GM12878 (cell line): ENCODE data around the gene CAPN2. TPM values are rescaled to one million over a fixed set of nuclear protein-coding genes. Genes with fewer than 3 reads are reported as not detected.

Experiments used
- ATAC-seq: fragments of 200-7000 bp; cut with Tn5 transposase; 3 replicates; pipeline ENCODE4 v1.9.1; 2020; ENCODE audit warnings: mild to moderate bottlenecking, moderate library complexity
- BruUV-seq: library from RNA; stranded (reverse); fragments of 400-500 nt; replicated peaks from 2 replicates; lab custom pipeline; 2021; lab: Mats Ljungman, UMichigan
- CTCF ChIA-PET: fragments of 300-600 bp; sonication (Branson Sonifier 250); formaldehyde crosslinking; extraction: SDS; loops from one replicate; lab custom pipeline; 2021; ENCODE audit warnings: inconsistent platforms; lab: Yijun Ruan, JAX
- POLR2A ChIA-PET: fragments of 350-600 bp; formaldehyde crosslinking; extraction: SDS; loops from one replicate; lab custom pipeline; 2021; ENCODE audit warnings: inconsistent platforms; lab: Charles Lee
- RAD21 ChIA-PET: fragments of 300-600 bp; sonication (Branson Sonifier 250); formaldehyde crosslinking; loops from one replicate; lab custom pipeline; 2023; ENCODE audit warnings: antibody characterized with exemption; ENCODE audit not compliant: unreplicated experiment; lab: Charles Lee
- SMC1A ChIA-PET: fragments of 300-600 bp; sonication (Branson Sonifier 250); formaldehyde crosslinking; loops from one replicate; lab custom pipeline; 2023; ENCODE audit not compliant: unreplicated experiment, uncharacterized antibody; lab: Charles Lee
- DNase-seq: peaks from one replicate; pipeline ENCODE4 v3.0.0-alpha.2; 2011; ENCODE audit warnings: low read depth, low spot score
- FAIRE-seq: peaks from 3 replicates; lab custom pipeline; 2011; peaks lifted over from hg19 to GRCh38; lab: Jason Lieb, UNC
- H2AFZ ChIP-seq: 2 replicates; pipeline ENCODE4 v1.6.0; 2011; ENCODE audit warnings: low read depth, low read length, control low read depth; ENCODE audit not compliant: control insufficient read depth
- H3K27ac ChIP-seq: 2 replicates; pipeline ENCODE4 v1.5.1; 2011; ENCODE audit warnings: control low read depth; ENCODE audit not compliant: control insufficient read depth, insufficient read depth
- H3K27me3 ChIP-seq, 2 experiments: replicated peaks in 1 of 2; 2 replicates each; pipeline versions ENCODE4 v1.6.0 to v1.6.1; 2011; ENCODE audit warnings: low read length in 1 of 2; ENCODE audit not compliant: control insufficient read depth in 2 of 2, insufficient read depth in 2 of 2
- H3K36me3 ChIP-seq, 2 experiments: 2 replicates each; pipeline ENCODE4 v1.5.1; 2011; ENCODE audit warnings: low read length in 1 of 2; ENCODE audit not compliant: control insufficient read depth in 2 of 2, insufficient read depth in 2 of 2
- H3K4me1 ChIP-seq: 2 replicates; pipeline ENCODE4 v1.6.1; 2011; ENCODE audit warnings: mild to moderate bottlenecking, low read length, moderate library complexity, mixed read lengths; ENCODE audit not compliant: control insufficient read depth, insufficient read depth
- H3K4me2 ChIP-seq: 2 replicates; pipeline ENCODE4 v1.6.0; 2011; ENCODE audit warnings: control low read depth; ENCODE audit not compliant: control insufficient read depth, insufficient read depth
- H3K4me3 ChIP-seq: fragments of 200-600 bp; sonication (generic); 2 replicates; pipeline ENCODE4 v1.5.1; 2016
- H3K79me2 ChIP-seq: 2 replicates; pipeline ENCODE4 v1.6.0; 2011; ENCODE audit warnings: low read length; ENCODE audit not compliant: control insufficient read depth, insufficient read depth
- H3K9ac ChIP-seq: 2 replicates; pipeline ENCODE4 v1.8.0; 2011; ENCODE audit warnings: low read length, control low read depth, mixed read lengths; ENCODE audit not compliant: control insufficient read depth, insufficient read depth
- H3K9me3 ChIP-seq: replicated peaks from 3 replicates; pipeline ENCODE4 v1.5.1; 2011; ENCODE audit warnings: mild to moderate bottlenecking, low read length; ENCODE audit not compliant: control insufficient read depth, insufficient read depth
- H4K20me1 ChIP-seq: 2 replicates; pipeline ENCODE4 v1.6.0; 2011; ENCODE audit not compliant: control insufficient read depth, insufficient read depth
- ATF7 ChIP-seq: fragments of 450-650 bp; IDR thresholded peaks from 2 replicates; pipeline ENCODE4 v1.6.1; 2016; ENCODE audit warnings: low read depth, mild to moderate bottlenecking
- CHD4 ChIP-seq: fragments of 200-600 bp; sonication (generic); IDR thresholded peaks from 2 replicates; pipeline ENCODE4 v1.6.1; 2016; ENCODE audit warnings: mild to moderate bottlenecking
- HCFC1 ChIP-seq: fragments of 150-350 bp; IDR thresholded peaks from 2 replicates; pipeline ENCODE4 v1.6.1; 2014; ENCODE audit warnings: low read length
- IKZF1 ChIP-seq: fragments of 450-650 bp; conservative IDR thresholded peaks from 2 replicates; pipeline ENCODE4 v1.6.1; 2017; ENCODE audit warnings: antibody characterized with exemption, mild to moderate bottlenecking
- MEF2B ChIP-seq: fragments of 450-650 bp; IDR thresholded peaks from 2 replicates; pipeline ENCODE4 v1.6.1; 2018; ENCODE audit warnings: mild to moderate bottlenecking, moderate library complexity; ENCODE audit not compliant: partially characterized antibody, poor library complexity, severe bottlenecking
- RCOR1 ChIP-seq: conservative IDR thresholded peaks from 2 replicates; pipeline ENCODE4 v1.6.1; 2012; ENCODE audit warnings: low read depth, low read length, improper control_type of control experiment
- RELA ChIP-seq: fragments of 450-650 bp; IDR thresholded peaks from 2 replicates; pipeline ENCODE4 v1.8.0; 2014; ENCODE audit warnings: borderline replicate concordance; ENCODE audit not compliant: partially characterized antibody
- SMARCA5 ChIP-seq: fragments of 450-650 bp; IDR thresholded peaks from 2 replicates; pipeline ENCODE4 v1.6.1; 2017; ENCODE audit warnings: mild to moderate bottlenecking
- TCF3 ChIP-seq: IDR thresholded peaks from 2 replicates; pipeline ENCODE4 v1.6.1; 2012; ENCODE audit warnings: low read depth, mild to moderate bottlenecking, low read length, borderline replicate concordance; ENCODE audit not compliant: insufficient read depth
- YY1 ChIP-seq: IDR thresholded peaks from 2 replicates; pipeline ENCODE4 v1.6.1; 2011; ENCODE audit warnings: low read depth, mild to moderate bottlenecking, low read length
- WGBS: methylation state at CpG from one replicate; pipeline ENCODE4 v1.1.6; 2016; ENCODE audit warnings: low lambda C conversion rate; ENCODE audit not compliant: insufficient replicate concordance, insufficient coverage; ENCODE audit errors: missing lambda C conversion rate; 5-methylcytosine and 5-hydroxymethylcytosine counted together
- in situ Hi-C: fragments of 300-500 bp; cut with MboI; formaldehyde crosslinking; loops from 9 replicates; pipeline ENCODE4 v1.14.3; 2018; ENCODE audit warnings: mixed read lengths
- intact Hi-C: fragments of 100-400 bp; cut with micrococcal nuclease; formaldehyde crosslinking; loops from one replicate; pipeline ENCODE4 v1.14.2; 2022; ENCODE audit not compliant: unreplicated experiment
- polyA plus RNA-seq, 11 experiments: library from polyadenylated mRNA; depleted of rRNA in 4 of 11; unstranded in 6 of 11; stranded (reverse) in 5 of 11; fragments of >200 nt; fragmentation: Nextera tagmentation in 4 of 11; fragmentation: Illumina TruSeq in 1 of 11; extraction: Ambion mirVana in 4 of 11; extraction: Trizol in 1 of 11; gene quantifications; 1 replicate in 1 of 11; 2 replicates in 10 of 11; pipeline versions ENCODE4 v1.2.1 to v1.2.3, GENCODE V29; 2011 to 2016; ENCODE audit warnings: inconsistent platforms in 2 of 11, missing spikeins in 2 of 11, low read depth in 1 of 11
- total RNA-seq, 4 experiments: library from RNA; depleted of rRNA in 3 of 4; stranded (reverse); fragments of >200 nt in 3 of 4; fragmentation: Illumina TruSeq in 1 of 4; extraction: Trizol in 1 of 4; gene quantifications; 2 replicates each; pipeline versions ENCODE4 v1.2.1 to v1.2.3, GENCODE V29; 2013 to 2021
- TF ChIP-seq, protein P1 (sequence below): fragments of 450-650 bp; IDR thresholded peaks from 2 replicates; pipeline ENCODE4 v1.6.1; 2016; ENCODE audit warnings: mild to moderate bottlenecking
- TF ChIP-seq, protein P2 (sequence below): IDR thresholded peaks from 2 replicates; pipeline ENCODE4 v1.6.1; 2011; ENCODE audit warnings: borderline replicate concordance, low read depth, mild to moderate bottlenecking, moderate library complexity, low read length; ENCODE audit not compliant: insufficient read depth, poor library complexity, severe bottlenecking
- TF ChIP-seq, protein P3 (sequence below): IDR thresholded peaks from 2 replicates; pipeline ENCODE4 v1.6.1; 2012; ENCODE audit warnings: improper control_type of control experiment, low read depth, low read length; ENCODE audit not compliant: insufficient replicate concordance
- TF ChIP-seq, protein P4 (sequence below): IDR thresholded peaks from 2 replicates; pipeline ENCODE4 v1.6.1; 2012; ENCODE audit warnings: low read depth, low read length, improper control_type of control experiment

Gene CAPN2
- total and polyA plus RNA-seq, 10 of the 15 experiments (the other 5 are each of a cell fraction or from before 2014, with no cell fraction given), result 6.0 to 21.4 (median 16.6) TPM

DNA sequence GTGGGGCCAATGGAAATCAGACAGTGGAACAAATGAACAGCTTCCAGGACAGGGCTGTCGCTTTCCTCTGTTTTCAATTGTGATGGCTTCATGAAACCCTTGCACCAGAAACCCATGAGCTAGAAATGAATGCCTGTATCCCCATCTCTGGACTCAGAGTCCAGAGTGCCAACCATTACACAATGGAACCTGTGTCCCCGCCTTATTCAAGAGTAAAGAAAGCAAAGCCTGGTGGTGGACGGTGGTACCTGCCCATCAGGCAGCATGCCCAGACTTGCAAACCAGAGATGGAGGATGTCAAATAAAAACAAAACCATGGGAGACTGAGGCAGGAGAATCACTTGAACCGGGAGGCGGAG lies 4.4 kb upstream of the CAPN2 start:
- no peak overlapping the region for H2AFZ ChIP-seq

More for the DNA sequence above, 4.4 kb upstream of the CAPN2 start:
- SMC1A ChIA-PET, result interaction anchor here (1.0 kb wide), 1 partner anchor 41 kb away, joined by 3 read pairs; no protein-coding TSS in a partner anchor
- Histone ChIP-seq H3K4me1 (peaks cover 3% of the 10 kb centered on the region; the same call in 1 of the 2 replicates), H3K4me2 (no peak overlapping the region), H3K36me3 (no peaks in the 10 kb centered on the region), H3K27ac (no peak overlapping the region), H3K27me3 (no peaks in the 10 kb centered on the region), H3K4me3 (no peak overlapping the region), H3K79me2 (no peaks in the 10 kb centered on the region; the same call in 1 of the 2 replicates), H4K20me1 (no peaks in the 10 kb centered on the region), H3K9me3 (no peaks in the 10 kb centered on the region), H3K9ac (no peak overlapping the region)
- POLR2A ChIA-PET, result no interaction called here
- ATAC-seq (no peak), FAIRE-seq (no peak), DNase-seq (no peak)
- WGBS, result 94% methylated on average over 5 of the region's 5 CpGs
- no TSS peak for BruUV-seq
- RAD21 ChIA-PET, result no interaction called here
- TF ChIP-seq HCFC1 (no peak), CHD4 (no peak), MEF2B (no peak), ATF7 (no peak), TCF3 (no peak), YY1 (no peak), IKZF1 (no peak), RCOR1 (no peak), RELA (no peak), SMARCA5 (no peak)
- TF ChIP-seq, protein P1, sequence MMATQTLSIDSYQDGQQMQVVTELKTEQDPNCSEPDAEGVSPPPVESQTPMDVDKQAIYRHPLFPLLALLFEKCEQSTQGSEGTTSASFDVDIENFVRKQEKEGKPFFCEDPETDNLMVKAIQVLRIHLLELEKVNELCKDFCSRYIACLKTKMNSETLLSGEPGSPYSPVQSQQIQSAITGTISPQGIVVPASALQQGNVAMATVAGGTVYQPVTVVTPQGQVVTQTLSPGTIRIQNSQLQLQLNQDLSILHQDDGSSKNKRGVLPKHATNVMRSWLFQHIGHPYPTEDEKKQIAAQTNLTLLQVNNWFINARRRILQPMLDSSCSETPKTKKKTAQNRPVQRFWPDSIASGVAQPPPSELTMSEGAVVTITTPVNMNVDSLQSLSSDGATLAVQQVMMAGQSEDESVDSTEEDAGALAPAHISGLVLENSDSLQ, result no peak
- TF ChIP-seq, protein P2, sequence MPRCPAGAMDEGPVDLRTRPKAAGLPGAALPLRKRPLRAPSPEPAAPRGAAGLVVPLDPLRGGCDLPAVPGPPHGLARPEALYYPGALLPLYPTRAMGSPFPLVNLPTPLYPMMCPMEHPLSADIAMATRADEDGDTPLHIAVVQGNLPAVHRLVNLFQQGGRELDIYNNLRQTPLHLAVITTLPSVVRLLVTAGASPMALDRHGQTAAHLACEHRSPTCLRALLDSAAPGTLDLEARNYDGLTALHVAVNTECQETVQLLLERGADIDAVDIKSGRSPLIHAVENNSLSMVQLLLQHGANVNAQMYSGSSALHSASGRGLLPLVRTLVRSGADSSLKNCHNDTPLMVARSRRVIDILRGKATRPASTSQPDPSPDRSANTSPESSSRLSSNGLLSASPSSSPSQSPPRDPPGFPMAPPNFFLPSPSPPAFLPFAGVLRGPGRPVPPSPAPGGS, result no peak
- TF ChIP-seq, protein P3, sequence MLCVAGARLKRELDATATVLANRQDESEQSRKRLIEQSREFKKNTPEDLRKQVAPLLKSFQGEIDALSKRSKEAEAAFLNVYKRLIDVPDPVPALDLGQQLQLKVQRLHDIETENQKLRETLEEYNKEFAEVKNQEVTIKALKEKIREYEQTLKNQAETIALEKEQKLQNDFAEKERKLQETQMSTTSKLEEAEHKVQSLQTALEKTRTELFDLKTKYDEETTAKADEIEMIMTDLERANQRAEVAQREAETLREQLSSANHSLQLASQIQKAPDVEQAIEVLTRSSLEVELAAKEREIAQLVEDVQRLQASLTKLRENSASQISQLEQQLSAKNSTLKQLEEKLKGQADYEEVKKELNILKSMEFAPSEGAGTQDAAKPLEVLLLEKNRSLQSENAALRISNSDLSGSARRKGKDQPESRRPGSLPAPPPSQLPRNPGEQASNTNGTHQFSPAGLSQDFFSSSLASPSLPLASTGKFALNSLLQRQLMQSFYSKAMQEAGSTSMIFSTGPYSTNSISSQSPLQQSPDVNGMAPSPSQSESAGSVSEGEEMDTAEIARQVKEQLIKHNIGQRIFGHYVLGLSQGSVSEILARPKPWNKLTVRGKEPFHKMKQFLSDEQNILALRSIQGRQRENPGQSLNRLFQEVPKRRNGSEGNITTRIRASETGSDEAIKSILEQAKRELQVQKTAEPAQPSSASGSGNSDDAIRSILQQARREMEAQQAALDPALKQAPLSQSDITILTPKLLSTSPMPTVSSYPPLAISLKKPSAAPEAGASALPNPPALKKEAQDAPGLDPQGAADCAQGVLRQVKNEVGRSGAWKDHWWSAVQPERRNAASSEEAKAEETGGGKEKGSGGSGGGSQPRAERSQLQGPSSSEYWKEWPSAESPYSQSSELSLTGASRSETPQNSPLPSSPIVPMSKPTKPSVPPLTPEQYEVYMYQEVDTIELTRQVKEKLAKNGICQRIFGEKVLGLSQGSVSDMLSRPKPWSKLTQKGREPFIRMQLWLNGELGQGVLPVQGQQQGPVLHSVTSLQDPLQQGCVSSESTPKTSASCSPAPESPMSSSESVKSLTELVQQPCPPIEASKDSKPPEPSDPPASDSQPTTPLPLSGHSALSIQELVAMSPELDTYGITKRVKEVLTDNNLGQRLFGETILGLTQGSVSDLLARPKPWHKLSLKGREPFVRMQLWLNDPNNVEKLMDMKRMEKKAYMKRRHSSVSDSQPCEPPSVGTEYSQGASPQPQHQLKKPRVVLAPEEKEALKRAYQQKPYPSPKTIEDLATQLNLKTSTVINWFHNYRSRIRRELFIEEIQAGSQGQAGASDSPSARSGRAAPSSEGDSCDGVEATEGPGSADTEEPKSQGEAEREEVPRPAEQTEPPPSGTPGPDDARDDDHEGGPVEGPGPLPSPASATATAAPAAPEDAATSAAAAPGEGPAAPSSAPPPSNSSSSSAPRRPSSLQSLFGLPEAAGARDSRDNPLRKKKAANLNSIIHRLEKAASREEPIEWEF, result no peak
- TF ChIP-seq, protein P4, sequence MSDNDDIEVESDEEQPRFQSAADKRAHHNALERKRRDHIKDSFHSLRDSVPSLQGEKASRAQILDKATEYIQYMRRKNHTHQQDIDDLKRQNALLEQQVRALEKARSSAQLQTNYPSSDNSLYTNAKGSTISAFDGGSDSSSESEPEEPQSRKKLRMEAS, result no peak
- intact Hi-C loops, result no loop called here
- CTCF ChIA-PET, result no interaction called here
- in situ Hi-C loops, result no loop called here
